ENCODE measurements around the gene TBC1D9B. TPM values are rescaled to one million over a fixed set of nuclear protein-coding genes. Genes with fewer than 3 reads are reported as not detected.

TBC1D9B gene
- total and polyA plus RNA-seq, 2 of the 13 experiments (the other 11 are each of a cell fraction or from before 2014, with no cell fraction given): 35.0 to 50.0 TPM

DNA sequence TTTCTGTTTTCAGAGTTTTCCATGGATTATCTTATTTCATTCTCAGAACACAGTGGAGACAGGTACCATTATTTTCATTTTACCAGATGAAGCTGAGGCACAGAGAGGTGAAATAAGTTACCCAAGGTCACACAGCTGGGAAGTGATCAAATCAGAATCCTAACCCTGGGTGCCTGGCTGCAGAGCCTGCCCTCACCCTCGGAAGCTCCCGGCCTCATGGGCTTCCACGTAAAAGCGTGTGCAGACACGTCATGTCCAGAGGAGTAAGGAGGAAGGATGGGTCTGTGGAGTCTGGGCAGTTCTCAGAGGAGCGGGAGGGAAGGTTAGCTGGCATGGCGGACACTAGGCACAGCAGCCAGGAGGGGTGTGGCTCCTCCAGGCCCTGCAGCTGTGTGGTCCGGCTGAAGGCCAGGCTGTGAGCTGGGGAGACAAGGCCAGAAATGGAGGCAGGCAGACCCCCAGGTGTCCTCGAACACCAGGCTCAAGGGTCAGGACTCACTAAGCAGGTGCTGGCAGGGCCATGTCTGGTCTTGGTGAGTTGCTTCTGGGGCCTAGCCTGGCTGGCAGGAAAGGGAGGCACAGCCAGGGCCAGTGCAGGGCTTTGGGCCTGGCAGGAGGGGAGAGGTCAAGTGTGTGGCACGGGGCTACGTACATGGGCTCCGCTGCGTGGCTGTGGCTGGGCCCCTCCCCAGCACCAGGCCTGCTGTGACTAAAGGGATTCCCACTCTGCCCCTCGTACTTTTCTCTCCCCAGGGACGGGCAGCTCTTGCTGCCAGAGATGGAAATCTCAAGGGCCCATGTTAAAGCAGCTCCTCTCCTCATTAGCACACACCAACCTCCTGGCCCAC lies 5.6 kb downstream of the TBC1D9B start:
- CTCF ChIA-PET (ENCODE audit: low intra/inter-chr PET ratio, low total read pairs): no interaction called here
- POLR2A ChIA-PET: no interaction called here

More for the DNA sequence above, 5.6 kb downstream of the TBC1D9B start:
- Histone ChIP-seq H3K4me1 (ENCODE audit: insufficient read depth, low read length) (peaks cover 25% of the 10 kb centered on the region), H3K4me2 (ENCODE audit: low read depth, low read length) (no peak overlapping the region), H3K9ac (ENCODE audit: insufficient read depth, low read depth, low read length) (no peak overlapping the region), H3K79me2 (ENCODE audit: insufficient read depth, low read length) (peaks cover 18% of the 10 kb centered on the region), H3K9me3 (ENCODE audit: low read length) (no peaks in the 10 kb centered on the region), H3K27me3 (ENCODE audit: control insufficient read depth in 1 of 2, insufficient read depth in 2 of 2, low read length in 2 of 2) (no peaks in the 10 kb centered on the region), H3K4me3 (replicated peaks in 1 of 3; ENCODE audit: insufficient read depth in 1 of 3, low read depth in 2 of 3, low read length in 3 of 3) (no peak overlapping the region), H2AFZ (ENCODE audit: low read length) (no peak overlapping the region), H4K20me1 (ENCODE audit: insufficient read depth, low read length) (no peaks in the 10 kb centered on the region), H3K27ac (ENCODE audit: extremely low read length, insufficient read depth, low read length) (no peak overlapping the region), H3K36me3 (replicated peaks in 1 of 2; ENCODE audit: control insufficient read depth in 1 of 2, insufficient read depth in 2 of 2, low read length in 2 of 2) (peaks cover 13 to 53% of the 10 kb centered on the region in 2 experiments)
- in situ Hi-C loops (cut with HindIII; ENCODE audit: extremely low pct_ligation_motif_present, low pct_unique_long_range_greater_than_20kb): no loop called here
- no TSS peak for BruUV-seq (replicated peaks)
- intact Hi-C loops (cut with micrococcal nuclease; ENCODE audit: unreplicated experiment): loop anchor here (10.0 kb wide), 1 partner anchor 137 kb away; no protein-coding TSS in a partner anchor
- FAIRE-seq (no peak), DNase-seq (ENCODE audit: low spot score) (no peak), ATAC-seq (no peak)
- WGBS (ENCODE audit: low lambda C conversion rate): 99% methylated on average over 14 of the region's 15 CpGs
- TF ChIP-seq GATAD1 (CRISPR knock-in tag; IDR thresholded peaks at IDR 0.05) (no peak), GABPB1 (CRISPR knock-in tag; IDR thresholded peaks at IDR 0.05) (no peak), ZNF7 (CRISPR knock-in tag; IDR thresholded peaks at IDR 0.05) (peak; percentile 30; the same call in 1 of the 2 replicates), NR2F6 (IDR thresholded peaks at IDR 0.05) (no peak), NR2F6 (CRISPR knock-in tag; IDR thresholded peaks at IDR 0.05) (no peak), DNMT1 (CRISPR knock-in tag; IDR thresholded peaks at IDR 0.05) (no peak), AGO2 (optimal IDR thresholded peaks at IDR 0.05; ENCODE audit: low read depth, low read length) (peak; percentile 42), ZNF768 (CRISPR knock-in tag; IDR thresholded peaks at IDR 0.05) (peak; percentile 89), ZNF652 (CRISPR knock-in tag; IDR thresholded peaks at IDR 0.05; ENCODE audit: borderline replicate concordance, low read depth) (no peak), NFE2L1 (CRISPR knock-in tag; IDR thresholded peaks at IDR 0.05; ENCODE audit: borderline replicate concordance) (no peak), RBAK (CRISPR knock-in tag; IDR thresholded peaks at IDR 0.05) (no peak), ATRX (CRISPR knock-in tag; IDR thresholded peaks at IDR 0.05; ENCODE audit: borderline replicate concordance) (no peak), RBFOX2 (IDR thresholded peaks at IDR 0.05; ENCODE audit: low read depth, low read length) (peak; percentile 46; the same call in 1 of the 2 replicates), ZNF879 (CRISPR knock-in tag; IDR thresholded peaks at IDR 0.05) (no peak), HNRNPK (IDR thresholded peaks at IDR 0.05; ENCODE audit: low read depth, low read length, poor library complexity, severe bottlenecking) (no peak)
- TF ChIP-seq, protein P1, sequence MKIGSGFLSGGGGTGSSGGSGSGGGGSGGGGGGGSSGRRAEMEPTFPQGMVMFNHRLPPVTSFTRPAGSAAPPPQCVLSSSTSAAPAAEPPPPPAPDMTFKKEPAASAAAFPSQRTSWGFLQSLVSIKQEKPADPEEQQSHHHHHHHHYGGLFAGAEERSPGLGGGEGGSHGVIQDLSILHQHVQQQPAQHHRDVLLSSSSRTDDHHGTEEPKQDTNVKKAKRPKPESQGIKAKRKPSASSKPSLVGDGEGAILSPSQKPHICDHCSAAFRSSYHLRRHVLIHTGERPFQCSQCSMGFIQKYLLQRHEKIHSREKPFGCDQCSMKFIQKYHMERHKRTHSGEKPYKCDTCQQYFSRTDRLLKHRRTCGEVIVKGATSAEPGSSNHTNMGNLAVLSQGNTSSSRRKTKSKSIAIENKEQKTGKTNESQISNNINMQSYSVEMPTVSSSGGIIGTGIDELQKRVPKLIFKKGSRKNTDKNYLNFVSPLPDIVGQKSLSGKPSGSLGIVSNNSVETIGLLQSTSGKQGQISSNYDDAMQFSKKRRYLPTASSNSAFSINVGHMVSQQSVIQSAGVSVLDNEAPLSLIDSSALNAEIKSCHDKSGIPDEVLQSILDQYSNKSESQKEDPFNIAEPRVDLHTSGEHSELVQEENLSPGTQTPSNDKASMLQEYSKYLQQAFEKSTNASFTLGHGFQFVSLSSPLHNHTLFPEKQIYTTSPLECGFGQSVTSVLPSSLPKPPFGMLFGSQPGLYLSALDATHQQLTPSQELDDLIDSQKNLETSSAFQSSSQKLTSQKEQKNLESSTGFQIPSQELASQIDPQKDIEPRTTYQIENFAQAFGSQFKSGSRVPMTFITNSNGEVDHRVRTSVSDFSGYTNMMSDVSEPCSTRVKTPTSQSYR (CRISPR knock-in tag; IDR thresholded peaks at IDR 0.05; ENCODE audit: borderline replicate concordance): no peak
- TF ChIP-seq, protein P2, sequence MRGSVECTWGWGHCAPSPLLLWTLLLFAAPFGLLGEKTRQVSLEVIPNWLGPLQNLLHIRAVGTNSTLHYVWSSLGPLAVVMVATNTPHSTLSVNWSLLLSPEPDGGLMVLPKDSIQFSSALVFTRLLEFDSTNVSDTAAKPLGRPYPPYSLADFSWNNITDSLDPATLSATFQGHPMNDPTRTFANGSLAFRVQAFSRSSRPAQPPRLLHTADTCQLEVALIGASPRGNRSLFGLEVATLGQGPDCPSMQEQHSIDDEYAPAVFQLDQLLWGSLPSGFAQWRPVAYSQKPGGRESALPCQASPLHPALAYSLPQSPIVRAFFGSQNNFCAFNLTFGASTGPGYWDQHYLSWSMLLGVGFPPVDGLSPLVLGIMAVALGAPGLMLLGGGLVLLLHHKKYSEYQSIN (CRISPR knock-in tag; IDR thresholded peaks at IDR 0.05; ENCODE audit: borderline replicate concordance): no peak
- TF ChIP-seq, protein P3, sequence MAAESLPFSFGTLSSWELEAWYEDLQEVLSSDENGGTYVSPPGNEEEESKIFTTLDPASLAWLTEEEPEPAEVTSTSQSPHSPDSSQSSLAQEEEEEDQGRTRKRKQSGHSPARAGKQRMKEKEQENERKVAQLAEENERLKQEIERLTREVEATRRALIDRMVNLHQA (CRISPR knock-in tag; IDR thresholded peaks at IDR 0.05): no peak

All from HepG2 (cell line).